Activated CD4-positive, alpha-beta T cell treated with anti-CD3 and anti-CD28 coated beads, Interleukin-2, amount 50 U/mL, for 4 hours (primary cell): Measurements from ENCODE around the gene ANO9.
"Not testable (repeated sequence)": the region's sequence is repeated elsewhere in the genome, so short reads cannot be mapped to it uniquely, and the experiment has no call there.

Experiments used
- DNase-seq, 2 experiments: peaks; one replicate each; pipeline ENCODE4 v3.0.0-alpha.2; 2020

ANO9 gene

GRCh38 chr11:450809-451451 is 9.1 kb upstream of the ANO9 start:
- DNase-seq: peak; percentile 81

GRCh38 chr11:449889-450808 is 8.3 kb upstream of the ANO9 start, which contains the start of gene PTDSS2:
TSS of gene PTDSS2 (plus strand) at chr11:450279. CDS start at chr11:450456, 177 bp downstream.
- DNase-seq: peak; percentile 92 to 95

GRCh38 chr11:447923-448731 is 6.3 kb upstream of the ANO9 start:
- peak; percentile 93 to 94 for DNase-seq

GRCh38 chr11:446891-447290 is 5.1 kb upstream of the ANO9 start:
- DNase-seq: no peak

- no peak for DNase-seq
Measured at GRCh38 chr11:445765-446588, 4.2 kb upstream of the ANO9 start.

- DNase-seq: no peak
Measured at GRCh38 chr11:444396-445144, 2.8 kb upstream of the ANO9 start.

- no peak for DNase-seq
Measured at GRCh38 chr11:443542-444199, 1.9 kb upstream of the ANO9 start.

- DNase-seq: no peak
Measured at GRCh38 chr11:442611-443081, 835 bp upstream of the ANO9 start.

- DNase-seq: no peak
Measured at GRCh38 chr11:441043-441417, 781 bp downstream of the ANO9 start.

- no peak for DNase-seq
Measured at GRCh38 chr11:440065-441042, 1.5 kb downstream of the ANO9 start.

GRCh38 chr11:439315-440064 is 2.3 kb downstream of the ANO9 start:
- DNase-seq: no peak

- no peak for DNase-seq
Measured at GRCh38 chr11:438101-438844, 3.5 kb downstream of the ANO9 start.

GRCh38 chr11:437228-437870 is 4.5 kb downstream of the ANO9 start:
- DNase-seq: no peak

GRCh38 chr11:434999-435740 is 6.6 kb downstream of the ANO9 start:
- DNase-seq: not testable (repeated sequence)

- DNase-seq: no peak
Measured at GRCh38 chr11:434496-434895, 7.3 kb downstream of the ANO9 start.

GRCh38 chr11:433641-434040 is 8.2 kb downstream of the ANO9 start:
- no peak for DNase-seq

GRCh38 chr11:433111-433510 is 8.7 kb downstream of the ANO9 start:
- DNase-seq: no peak
